ENCODE results near the gene PSRC1. TPM values are rescaled to one million over a fixed set of nuclear protein-coding genes. Genes with fewer than 3 reads are reported as not detected.

Gene PSRC1
- total RNA-seq, 4 donors from 2014 or later = 2.6 to 7.6 (median 5.9) TPM

GRCh38 chr1:109239409-109240068, 43.4 kb downstream of the PSRC1 start:
- TF ChIP-seq, protein P1, sequence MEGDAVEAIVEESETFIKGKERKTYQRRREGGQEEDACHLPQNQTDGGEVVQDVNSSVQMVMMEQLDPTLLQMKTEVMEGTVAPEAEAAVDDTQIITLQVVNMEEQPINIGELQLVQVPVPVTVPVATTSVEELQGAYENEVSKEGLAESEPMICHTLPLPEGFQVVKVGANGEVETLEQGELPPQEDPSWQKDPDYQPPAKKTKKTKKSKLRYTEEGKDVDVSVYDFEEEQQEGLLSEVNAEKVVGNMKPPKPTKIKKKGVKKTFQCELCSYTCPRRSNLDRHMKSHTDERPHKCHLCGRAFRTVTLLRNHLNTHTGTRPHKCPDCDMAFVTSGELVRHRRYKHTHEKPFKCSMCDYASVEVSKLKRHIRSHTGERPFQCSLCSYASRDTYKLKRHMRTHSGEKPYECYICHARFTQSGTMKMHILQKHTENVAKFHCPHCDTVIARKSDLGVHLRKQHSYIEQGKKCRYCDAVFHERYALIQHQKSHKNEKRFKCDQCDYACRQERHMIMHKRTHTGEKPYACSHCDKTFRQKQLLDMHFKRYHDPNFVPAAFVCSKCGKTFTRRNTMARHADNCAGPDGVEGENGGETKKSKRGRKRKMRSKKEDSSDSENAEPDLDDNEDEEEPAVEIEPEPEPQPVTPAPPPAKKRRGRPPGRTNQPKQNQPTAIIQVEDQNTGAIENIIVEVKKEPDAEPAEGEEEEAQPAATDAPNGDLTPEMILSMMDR (IDR thresholded peaks at IDR 0.05; ENCODE audit: low read depth) = no peak

- TF ChIP-seq, protein P1 (IDR thresholded peaks at IDR 0.05; ENCODE audit: low read depth) = no peak
Observed at GRCh38 chr1:109239047-109239408, 43.9 kb downstream of the PSRC1 start.

- TF ChIP-seq, protein P1 (IDR thresholded peaks at IDR 0.05; ENCODE audit: low read depth) = no peak
Observed at GRCh38 chr1:109238382-109238781, 44.6 kb downstream of the PSRC1 start.

- TF ChIP-seq, protein P1 (IDR thresholded peaks at IDR 0.05; ENCODE audit: low read depth) = no peak
Observed at GRCh38 chr1:109237512-109237911, 45.4 kb downstream of the PSRC1 start.

DNA sequence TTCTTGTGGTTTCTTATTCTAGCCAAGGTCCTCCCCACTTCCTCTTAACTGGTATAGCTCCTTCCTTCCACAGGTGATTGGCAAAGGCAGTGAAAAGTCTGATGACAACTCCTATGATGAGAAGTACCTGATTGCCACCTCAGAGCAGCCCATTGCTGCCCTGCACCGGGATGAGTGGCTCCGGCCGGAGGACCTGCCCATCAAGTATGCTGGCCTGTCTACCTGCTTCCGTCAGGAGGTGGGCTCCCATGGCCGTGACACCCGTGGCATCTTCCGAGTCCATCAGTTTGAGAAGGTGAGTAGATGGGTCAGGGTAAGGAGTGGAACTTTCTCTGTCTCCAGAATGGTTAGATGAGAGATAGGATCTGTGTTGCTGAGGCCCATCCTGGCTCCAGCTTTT, 47.8 kb downstream of the PSRC1 start:
- TF ChIP-seq, protein P1 (IDR thresholded peaks at IDR 0.05; ENCODE audit: low read depth) = no peak

DNA sequence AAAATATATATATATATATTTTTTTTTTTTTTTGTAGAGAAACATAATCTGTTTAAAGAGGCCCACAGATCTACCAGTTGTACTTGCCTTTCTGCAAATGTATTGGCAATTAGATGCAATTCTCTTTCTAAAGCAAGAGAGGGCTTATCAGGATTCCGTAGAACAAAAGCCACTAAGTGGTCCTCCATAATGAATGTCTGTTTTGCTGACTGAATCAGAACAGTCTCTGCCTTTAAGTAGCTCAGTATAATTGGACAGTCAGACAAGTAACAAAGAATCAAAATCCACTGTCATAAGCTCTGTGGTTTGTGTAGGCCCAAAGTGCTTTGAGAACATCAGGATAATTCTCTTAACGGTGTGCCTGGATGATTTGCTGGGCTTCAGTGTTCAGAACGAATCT, 51.9 kb downstream of the PSRC1 start:
- TF ChIP-seq, protein P1 (IDR thresholded peaks at IDR 0.05; ENCODE audit: low read depth) = no peak

Other genes starting within 250 kb of the PSRC1 start
- gene WDR47, start 241.0 kb downstream of the PSRC1 start, total RNA-seq = 10 to 100 TPM; 13.0 to 18.1 (median 13.7) TPM
- gene TAF13, start 207.1 kb downstream of the PSRC1 start, total RNA-seq = 100 to 1,000 TPM in 1 of 4 donors, 10 to 100 TPM in 3; 19.2 to 102 (median 25.9) TPM
- 10 to 100 TPM; 26.9 to 35.0 (median 30.6) TPM for gene TMEM167B, start 192.4 kb downstream of the PSRC1 start, total RNA-seq
- 1 to 10 TPM in 1 of 4 donors, under 1 TPM in 2, not detected in 1; 0.22 to 2.1 (median 0.51) TPM for gene ELAPOR1, start 169.0 kb downstream of the PSRC1 start, total RNA-seq
- 100 to 1,000 TPM; 102 to 137 (median 122) TPM for gene SARS1, start 69.2 kb downstream of the PSRC1 start, total RNA-seq
- gene CELSR2, start 33.6 kb downstream of the PSRC1 start, total RNA-seq = 1 to 10 TPM in 2 of 4 donors, under 1 TPM in 2; 0.65 to 1.5 (median 1.2) TPM
- not detected for gene MYBPHL, start 23.9 kb upstream of the PSRC1 start, total RNA-seq
- gene SORT1, start 114.8 kb upstream of the PSRC1 start, total RNA-seq = 100 to 1,000 TPM; 126 to 140 (median 130) TPM
- gene PSMA5, start 143.3 kb upstream of the PSRC1 start, total RNA-seq = 10 to 100 TPM; 15.1 to 46.0 (median 30.3) TPM
- 1 to 10 TPM in 1 of 4 donors, under 1 TPM in 3; 0.22 to 1.3 (median 0.83) TPM for gene SYPL2, start 183.4 kb upstream of the PSRC1 start, total RNA-seq
- 1 to 10 TPM; 2.4 to 3.1 (median 2.8) TPM for gene ATXN7L2, start 200.8 kb upstream of the PSRC1 start, total RNA-seq
- 1 to 10 TPM; 4.0 to 6.6 (median 5.5) TPM for gene CYB561D1, start 210.9 kb upstream of the PSRC1 start, total RNA-seq
- gene AMIGO1, start 226.6 kb upstream of the PSRC1 start, total RNA-seq = 1 to 10 TPM; 2.6 to 5.4 (median 3.4) TPM

Measured in subcutaneous adipose tissue (tissue), 4 donors.